Glutamatergic neuron (in vitro differentiated cells): ENCODE data around the gene DACT2. TPM values are rescaled to one million over a fixed set of nuclear protein-coding genes. Genes with fewer than 3 reads are reported as not detected.

Source experiments
- DNase-seq: peaks from one replicate; pipeline ENCODE4 v3.0.0; 2022
- H3K27ac Mint-ChIP-seq: one replicate; pipeline ENCODE4 v1.8.0; 2020; ENCODE audit warnings: mild to moderate bottlenecking, mixed read lengths, inconsistent platforms; ENCODE audit not compliant: unreplicated experiment
- H3K27me3 Mint-ChIP-seq: one replicate; pipeline ENCODE4 v1.8.0; 2020; ENCODE audit warnings: mild to moderate bottlenecking, moderate library complexity, mixed read lengths, inconsistent platforms; ENCODE audit not compliant: unreplicated experiment
- H3K36me3 Mint-ChIP-seq: one replicate; pipeline ENCODE4 v1.8.0; 2020; ENCODE audit warnings: mild to moderate bottlenecking, mixed read lengths, inconsistent platforms; ENCODE audit not compliant: unreplicated experiment
- H3K4me1 Mint-ChIP-seq: one replicate; pipeline ENCODE4 v1.8.0; 2020; ENCODE audit warnings: mild to moderate bottlenecking, low read depth, mixed read lengths, inconsistent platforms; ENCODE audit not compliant: unreplicated experiment
- H3K4me3 Mint-ChIP-seq: one replicate; pipeline ENCODE4 v1.8.0; 2020; ENCODE audit warnings: mild to moderate bottlenecking, mixed read lengths, inconsistent platforms; ENCODE audit not compliant: unreplicated experiment
- H3K9me3 Mint-ChIP-seq: one replicate; pipeline ENCODE4 v1.8.0; 2020; ENCODE audit warnings: mild to moderate bottlenecking, moderate library complexity, mixed read lengths, inconsistent platforms; ENCODE audit not compliant: unreplicated experiment
- total RNA-seq: library from RNA; stranded (reverse); fragmentation: NEBNext Ultra II Directional; extraction: Animal tissue kit (Norgen Biotek cat#: 25700); gene quantifications from one replicate; pipeline ENCODE4 v1.2.1, GENCODE V29; 2021; ENCODE audit not compliant: unreplicated experiment
- TF ChIP-seq, protein P1 (sequence below): fragments of 200-600 bp; sonication (generic); IDR thresholded peaks from one replicate; pipeline ENCODE4 v1.5.0; 2021; ENCODE audit not compliant: partially characterized antibody, unreplicated experiment

Gene DACT2
- total RNA-seq, 1 donor from 2014 or later: 0.22 TPM

GRCh38 chr6:168260420-168260987 lies 59.1 kb downstream of the DACT2 start:
- Mint-ChIP-seq H3K36me3 (no peaks in the 10 kb centered on the region), H3K4me3 (no peak overlapping the region), H3K9me3 (no peaks in the 10 kb centered on the region), H3K27me3 (peaks cover 4% of the 10 kb centered on the region), H3K4me1 (no peaks in the 10 kb centered on the region), H3K27ac (no peak overlapping the region)
- TF ChIP-seq, protein P1, sequence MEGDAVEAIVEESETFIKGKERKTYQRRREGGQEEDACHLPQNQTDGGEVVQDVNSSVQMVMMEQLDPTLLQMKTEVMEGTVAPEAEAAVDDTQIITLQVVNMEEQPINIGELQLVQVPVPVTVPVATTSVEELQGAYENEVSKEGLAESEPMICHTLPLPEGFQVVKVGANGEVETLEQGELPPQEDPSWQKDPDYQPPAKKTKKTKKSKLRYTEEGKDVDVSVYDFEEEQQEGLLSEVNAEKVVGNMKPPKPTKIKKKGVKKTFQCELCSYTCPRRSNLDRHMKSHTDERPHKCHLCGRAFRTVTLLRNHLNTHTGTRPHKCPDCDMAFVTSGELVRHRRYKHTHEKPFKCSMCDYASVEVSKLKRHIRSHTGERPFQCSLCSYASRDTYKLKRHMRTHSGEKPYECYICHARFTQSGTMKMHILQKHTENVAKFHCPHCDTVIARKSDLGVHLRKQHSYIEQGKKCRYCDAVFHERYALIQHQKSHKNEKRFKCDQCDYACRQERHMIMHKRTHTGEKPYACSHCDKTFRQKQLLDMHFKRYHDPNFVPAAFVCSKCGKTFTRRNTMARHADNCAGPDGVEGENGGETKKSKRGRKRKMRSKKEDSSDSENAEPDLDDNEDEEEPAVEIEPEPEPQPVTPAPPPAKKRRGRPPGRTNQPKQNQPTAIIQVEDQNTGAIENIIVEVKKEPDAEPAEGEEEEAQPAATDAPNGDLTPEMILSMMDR: no peak
- DNase-seq: no peak

DNA sequence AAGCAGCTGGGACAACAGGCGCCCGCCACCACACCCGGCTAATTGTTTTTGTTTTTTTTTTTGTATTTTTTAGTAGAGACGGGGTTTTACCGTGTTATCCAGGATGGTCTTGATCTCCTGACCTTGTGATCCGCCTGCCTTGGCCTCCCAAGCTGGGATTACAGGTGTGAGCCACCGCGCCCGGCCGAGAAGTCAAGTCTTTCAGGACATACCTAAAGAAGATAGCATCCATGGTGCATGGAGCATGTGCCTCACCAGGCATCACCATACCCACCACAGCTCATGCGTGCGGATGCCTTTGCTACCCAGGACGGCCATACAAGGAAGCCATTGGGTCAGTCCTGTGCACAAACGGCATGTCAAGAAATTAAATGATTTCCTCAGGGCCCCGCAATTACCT lies 60.8 kb downstream of the DACT2 start:
- H3K36me3 Mint-ChIP-seq: peaks cover 6% of the 10 kb centered on the region
- TF ChIP-seq, protein P1: no peak

GRCh38 chr6:168256940-168257339 lies 62.6 kb downstream of the DACT2 start:
- H3K27me3 Mint-ChIP-seq: peaks cover 2% of the 10 kb centered on the region
- DNase-seq: no peak
- H3K4me1 Mint-ChIP-seq: no peaks in the 10 kb centered on the region
- H3K4me3 Mint-ChIP-seq: no peak overlapping the region
- H3K36me3 Mint-ChIP-seq: peaks cover 6% of the 10 kb centered on the region
- H3K9me3 Mint-ChIP-seq: no peaks in the 10 kb centered on the region
- no peak overlapping the region for H3K27ac Mint-ChIP-seq
- TF ChIP-seq, protein P1: no peak

More for the DNA sequence above, 60.8 kb downstream of the DACT2 start:
- Mint-ChIP-seq H3K9me3 (no peaks in the 10 kb centered on the region), H3K4me1 (no peaks in the 10 kb centered on the region), H3K4me3 (no peak overlapping the region), H3K27ac (no peak overlapping the region), H3K27me3 (peaks cover 2% of the 10 kb centered on the region)
- no peak for DNase-seq

Other genes starting within 250 kb of the DACT2 start
- not detected for gene FRMD1, start 240.6 kb downstream of the DACT2 start, total RNA-seq
- gene SMOC2, start 121.4 kb upstream of the DACT2 start, total RNA-seq: 0.44 TPM